ENCODE data around the gene RALGAPA1.

RALGAPA1 gene

DNA sequence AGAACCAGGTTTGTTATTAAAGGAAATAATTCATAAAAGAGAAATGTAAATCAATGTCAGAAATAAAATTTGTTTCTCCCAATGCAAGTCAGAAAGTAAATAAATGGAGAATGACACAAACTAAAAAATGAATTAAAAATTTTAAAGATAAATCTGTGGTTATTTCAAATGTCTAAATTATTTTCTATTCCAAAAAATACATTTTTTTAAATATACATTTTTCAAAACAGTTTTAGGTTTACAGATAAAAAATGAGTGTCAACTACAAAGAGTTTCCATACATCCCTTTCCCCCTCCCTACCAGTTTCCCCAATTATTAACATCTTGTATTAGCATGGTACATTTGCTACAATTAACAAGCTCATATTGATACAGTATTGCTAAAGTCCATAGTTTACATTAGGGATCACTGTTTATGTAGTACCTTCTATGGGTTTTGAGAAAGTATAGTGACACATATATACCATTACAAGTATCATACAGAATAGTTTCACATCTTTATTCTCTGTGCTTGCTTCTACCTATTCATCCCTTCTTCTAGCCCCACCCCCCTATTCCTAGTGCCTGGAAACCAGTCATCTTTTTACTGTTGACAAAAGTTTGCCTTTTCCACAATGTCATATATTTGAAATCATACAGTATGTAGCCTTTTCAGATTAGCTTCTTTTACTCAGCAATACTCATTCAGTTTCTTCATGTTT is 104.2 kb downstream of the RALGAPA1 start:
- DNase-seq = no peak
- intact Hi-C loops (cut with DNase I; ENCODE audit: low total_unique reads) = no loop called here

DNA sequence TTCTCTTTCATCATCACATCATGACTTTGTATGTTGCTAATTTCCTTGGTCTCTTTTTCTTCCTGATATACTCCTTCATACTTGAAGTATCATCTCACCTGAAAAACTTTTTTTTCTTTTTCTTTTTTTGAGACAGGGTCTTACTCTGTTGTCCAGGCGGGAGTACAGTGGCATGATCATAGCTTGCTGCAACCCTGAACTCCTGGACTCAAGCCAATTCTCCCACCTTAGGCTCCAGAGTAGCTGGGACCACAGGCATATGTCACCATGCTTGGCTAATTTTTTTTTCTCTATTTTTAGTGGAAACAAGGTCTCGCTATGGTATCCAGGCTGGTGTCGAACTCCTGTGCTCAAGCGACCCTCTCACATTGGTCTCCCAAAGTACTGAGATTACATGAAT is 107.6 kb downstream of the RALGAPA1 start:
- Histone ChIP-seq H3K9me3 (no peaks in the 10 kb centered on the region), H3K27me3 (no peaks in the 10 kb centered on the region), H3K4me3 (no peak overlapping the region), H3K4me1 (no peaks in the 10 kb centered on the region), H3K36me3 (peaks cover 0 to 7% (median 0%) of the 10 kb centered on the region in 3 donors), H3K27ac (no peak overlapping the region)
- no peak for DNase-seq
- intact Hi-C loops (cut with DNase I; ENCODE audit: low total_unique reads) = no loop called here
- TF ChIP-seq, protein P1, sequence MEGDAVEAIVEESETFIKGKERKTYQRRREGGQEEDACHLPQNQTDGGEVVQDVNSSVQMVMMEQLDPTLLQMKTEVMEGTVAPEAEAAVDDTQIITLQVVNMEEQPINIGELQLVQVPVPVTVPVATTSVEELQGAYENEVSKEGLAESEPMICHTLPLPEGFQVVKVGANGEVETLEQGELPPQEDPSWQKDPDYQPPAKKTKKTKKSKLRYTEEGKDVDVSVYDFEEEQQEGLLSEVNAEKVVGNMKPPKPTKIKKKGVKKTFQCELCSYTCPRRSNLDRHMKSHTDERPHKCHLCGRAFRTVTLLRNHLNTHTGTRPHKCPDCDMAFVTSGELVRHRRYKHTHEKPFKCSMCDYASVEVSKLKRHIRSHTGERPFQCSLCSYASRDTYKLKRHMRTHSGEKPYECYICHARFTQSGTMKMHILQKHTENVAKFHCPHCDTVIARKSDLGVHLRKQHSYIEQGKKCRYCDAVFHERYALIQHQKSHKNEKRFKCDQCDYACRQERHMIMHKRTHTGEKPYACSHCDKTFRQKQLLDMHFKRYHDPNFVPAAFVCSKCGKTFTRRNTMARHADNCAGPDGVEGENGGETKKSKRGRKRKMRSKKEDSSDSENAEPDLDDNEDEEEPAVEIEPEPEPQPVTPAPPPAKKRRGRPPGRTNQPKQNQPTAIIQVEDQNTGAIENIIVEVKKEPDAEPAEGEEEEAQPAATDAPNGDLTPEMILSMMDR (IDR thresholded peaks at IDR 0.05) = no peak

More for the DNA sequence above, 104.2 kb downstream of the RALGAPA1 start:
- no peaks in the 10 kb centered on the region for H3K9me3 ChIP-seq
- peaks cover 0 to 11% (median 10%) of the 10 kb centered on the region in 3 donors for H3K36me3 ChIP-seq
- H3K4me3 ChIP-seq = no peak overlapping the region
- H3K4me1 ChIP-seq = no peaks in the 10 kb centered on the region
- TF ChIP-seq, protein P1 (IDR thresholded peaks at IDR 0.05) = no peak
- no peak overlapping the region for H3K27ac ChIP-seq
- no peaks in the 10 kb centered on the region for H3K27me3 ChIP-seq

DNA sequence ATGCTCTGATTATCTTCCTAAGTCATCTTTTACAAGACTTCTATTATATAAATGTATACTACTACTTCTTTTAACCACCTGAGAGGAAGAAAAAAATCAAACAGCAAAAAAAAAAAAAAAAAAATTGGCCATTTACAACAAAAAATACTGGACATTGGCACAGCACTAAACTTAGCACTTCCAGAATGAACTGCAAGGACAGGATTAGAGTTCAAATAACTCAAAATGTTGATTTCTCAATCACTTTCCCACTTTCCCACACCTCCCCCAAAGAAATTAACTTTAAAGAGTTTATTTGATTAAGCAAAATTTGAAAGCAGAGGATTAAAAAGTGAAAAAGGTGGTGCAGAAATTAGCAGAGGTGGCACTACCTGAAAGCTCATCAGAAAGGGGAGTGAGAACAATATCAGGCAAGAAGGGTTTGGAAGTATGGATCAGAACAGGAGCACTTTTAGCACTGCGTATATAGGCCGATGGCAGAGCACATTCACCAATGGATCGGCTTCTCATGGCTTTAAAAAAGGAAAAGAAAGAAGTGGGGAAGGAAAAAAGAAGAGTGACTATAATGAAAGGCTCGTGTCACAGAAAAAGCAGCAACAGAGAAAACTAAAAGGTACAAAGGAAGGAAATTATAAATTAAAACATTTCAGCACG is 109.2 kb downstream of the RALGAPA1 start:
- intact Hi-C loops (cut with DNase I; ENCODE audit: low total_unique reads) = no loop called here
- no peak overlapping the region for H3K27ac ChIP-seq
- TF ChIP-seq, protein P1 (IDR thresholded peaks at IDR 0.05) = no peak
- DNase-seq = no peak
- H3K4me3 ChIP-seq = no peak overlapping the region
- H3K9me3 ChIP-seq = no peaks in the 10 kb centered on the region
- H3K27me3 ChIP-seq = no peaks in the 10 kb centered on the region
- no peaks in the 10 kb centered on the region for H3K36me3 ChIP-seq
- no peaks in the 10 kb centered on the region for H3K4me1 ChIP-seq

DNA sequence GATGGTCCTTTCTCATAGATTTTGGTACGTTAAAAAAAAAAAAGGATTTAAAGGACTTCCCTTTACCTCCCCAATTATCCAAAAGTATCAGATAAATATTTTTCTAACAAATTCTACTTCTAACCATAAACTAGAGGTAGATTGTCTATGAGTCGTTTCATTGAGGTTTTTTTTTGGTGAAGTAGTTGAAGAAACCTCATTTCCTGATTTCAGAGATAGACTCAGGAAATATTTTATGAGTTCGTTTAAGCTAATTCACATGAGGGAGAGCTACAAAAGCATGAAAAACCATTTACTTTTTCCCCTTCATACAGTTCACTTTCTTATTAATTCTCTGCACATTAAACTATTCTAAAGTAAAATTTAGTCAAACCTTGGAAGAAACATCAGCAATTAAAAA is 112.5 kb downstream of the RALGAPA1 start:
- intact Hi-C loops (cut with DNase I; ENCODE audit: low total_unique reads) = no loop called here
- Histone ChIP-seq H3K4me1 (no peaks in the 10 kb centered on the region), H3K4me3 (no peak overlapping the region), H3K27me3 (no peaks in the 10 kb centered on the region), H3K27ac (no peak overlapping the region), H3K36me3 (no peaks in the 10 kb centered on the region), H3K9me3 (no peaks in the 10 kb centered on the region)
- no peak for DNase-seq
- TF ChIP-seq, protein P1 (IDR thresholded peaks at IDR 0.05) = no peak

DNA sequence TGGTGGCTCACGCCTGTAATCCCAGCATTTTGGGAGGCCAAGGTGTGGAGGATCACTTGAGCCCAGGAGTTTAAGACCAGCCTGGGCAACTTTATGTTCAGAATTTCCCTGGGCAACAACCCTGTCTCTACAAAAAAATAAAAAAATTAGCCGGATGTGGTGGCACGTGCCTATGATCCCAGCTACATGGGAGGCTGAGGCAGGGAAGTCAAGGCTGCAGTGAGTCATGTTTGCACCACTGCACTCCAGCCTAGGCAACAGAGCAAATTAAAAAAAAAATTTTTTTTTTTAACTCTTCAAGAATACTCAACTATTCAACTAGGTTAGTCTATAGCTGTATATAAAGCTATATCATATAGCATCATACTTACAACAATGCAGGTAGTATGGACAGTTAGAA is 113.0 kb downstream of the RALGAPA1 start:
- TF ChIP-seq, protein P1 (IDR thresholded peaks at IDR 0.05) = no peak
- Histone ChIP-seq H3K27ac (no peak overlapping the region), H3K27me3 (no peaks in the 10 kb centered on the region), H3K4me1 (no peaks in the 10 kb centered on the region), H3K4me3 (no peak overlapping the region), H3K36me3 (no peaks in the 10 kb centered on the region), H3K9me3 (no peaks in the 10 kb centered on the region)
- intact Hi-C loops (cut with DNase I; ENCODE audit: low total_unique reads) = no loop called here
- no peak for DNase-seq

All from tibial artery (tissue), 4 donors.